Skeletal muscle cell (primary cell): ENCODE measurements around the gene ACCSL.

Experiments
- DNase-seq: peaks from one replicate; pipeline ENCODE4 v3.0.0-alpha.2; 2010; ENCODE audit warnings: low read depth
- H3K4me3 ChIP-seq: 2 replicates; pipeline ENCODE4 v1.5.1; 2011; ENCODE audit warnings: low read depth, mild to moderate bottlenecking, control low read depth, low read length, moderate library complexity

ACCSL gene

DNA sequence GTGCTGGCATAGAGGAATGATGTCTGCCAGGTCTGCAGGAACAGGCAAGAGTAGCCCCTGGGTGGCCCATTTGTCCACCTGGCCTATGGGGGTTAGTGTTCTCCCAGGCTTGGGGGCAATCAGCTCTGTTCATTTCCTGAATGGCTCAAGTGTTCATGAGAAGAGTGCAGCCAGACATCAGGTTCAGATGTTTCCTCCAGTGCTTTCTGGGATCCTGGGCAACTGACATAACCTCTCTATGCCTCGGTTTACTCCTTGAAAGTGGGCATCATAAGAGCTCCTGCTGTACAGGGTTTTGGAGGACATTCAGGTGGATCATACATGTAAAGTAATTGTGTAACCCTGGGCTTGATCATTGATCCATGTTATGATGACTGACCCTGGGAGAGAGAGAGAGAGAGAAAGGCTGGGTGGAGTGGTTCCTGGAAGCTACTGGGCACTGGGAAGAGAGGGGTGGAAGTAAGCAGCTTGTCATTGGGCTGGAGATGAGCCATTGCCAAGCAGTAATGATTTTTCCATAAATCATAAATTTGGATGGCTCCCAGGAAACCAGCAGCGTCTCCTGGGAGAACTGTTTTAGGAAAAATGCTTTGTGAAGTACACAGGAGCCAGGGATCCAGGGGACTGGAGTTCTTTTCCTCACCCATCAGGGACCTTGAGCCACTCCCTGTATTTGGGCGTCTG lies 30.2 kb upstream of the ACCSL start:
- H3K4me3 ChIP-seq = no peak overlapping the region
- no peak for DNase-seq

GRCh38 chr11:44018127-44018521 lies 29.7 kb upstream of the ACCSL start:
- DNase-seq = no peak
- no peak overlapping the region for H3K4me3 ChIP-seq

DNA sequence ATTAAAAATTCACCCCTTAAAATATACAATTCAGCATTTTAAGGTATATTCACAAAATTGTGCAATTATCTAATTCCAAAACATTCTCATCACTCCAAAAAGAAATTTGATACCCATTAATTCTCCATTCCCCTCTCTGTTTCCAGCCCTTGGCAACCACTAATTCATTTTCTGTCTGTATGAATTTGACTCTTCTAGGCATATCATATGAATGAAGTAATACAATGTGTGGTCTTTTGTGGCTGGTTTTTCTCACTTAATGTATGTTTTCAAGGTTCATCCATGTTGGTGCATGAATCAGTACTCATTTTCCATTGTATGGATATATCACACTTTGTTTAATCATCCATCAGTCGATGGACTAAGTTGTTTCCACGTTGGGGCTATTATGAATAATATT lies 29.0 kb upstream of the ACCSL start:
- no peak for DNase-seq
- H3K4me3 ChIP-seq = no peak overlapping the region

- no peak for DNase-seq
- no peak overlapping the region for H3K4me3 ChIP-seq
Measured at GRCh38 chr11:44024977-44025376, 22.8 kb upstream of the ACCSL start.

- DNase-seq = no peak
- no peak overlapping the region for H3K4me3 ChIP-seq
Measured at GRCh38 chr11:44025727-44026126, 22.1 kb upstream of the ACCSL start.

DNA sequence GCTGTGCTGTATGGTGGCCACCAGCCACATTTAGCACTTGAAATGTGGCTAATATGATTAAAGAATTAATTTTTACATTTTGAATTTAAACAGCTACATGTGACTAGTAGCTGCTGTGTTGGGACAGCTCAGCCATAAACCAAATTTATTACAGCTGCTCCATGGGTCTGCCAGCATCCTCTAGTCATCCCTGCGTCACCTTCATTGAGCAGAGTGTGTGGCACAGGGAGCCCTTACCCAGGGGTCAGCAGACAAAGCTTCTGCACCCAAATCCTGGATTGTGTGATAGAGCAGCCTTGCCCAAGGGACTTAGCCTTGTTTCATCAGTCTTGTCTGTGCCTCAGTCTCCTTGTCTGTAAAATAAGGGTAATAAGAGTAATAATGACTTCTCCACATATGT lies 19.4 kb upstream of the ACCSL start:
- no peak for DNase-seq
- no peak overlapping the region for H3K4me3 ChIP-seq

GRCh38 chr11:44028816-44029506 lies 18.8 kb upstream of the ACCSL start:
- no peak overlapping the region for H3K4me3 ChIP-seq
- no peak for DNase-seq

DNA sequence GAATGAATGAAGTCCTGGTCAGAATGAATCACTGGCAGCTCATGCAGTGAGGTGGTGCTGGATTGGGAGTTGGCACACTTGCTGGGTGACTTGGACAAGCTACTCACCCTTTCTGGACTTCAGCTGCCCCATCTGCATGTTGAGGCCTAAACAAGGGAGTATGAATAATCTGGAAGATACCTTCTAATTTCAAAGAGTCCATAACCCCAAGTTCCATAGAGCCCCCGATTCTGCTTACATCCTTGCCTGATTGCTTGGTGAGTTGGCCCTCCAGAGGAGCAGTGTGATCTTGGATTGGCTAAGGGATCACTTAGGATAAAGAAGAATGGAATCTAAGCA lies 18.3 kb upstream of the ACCSL start:
- DNase-seq = no peak
- no peak overlapping the region for H3K4me3 ChIP-seq

- DNase-seq = peak; percentile 31
- H3K4me3 ChIP-seq = no peak overlapping the region
Measured at GRCh38 chr11:44029977-44030911, 17.5 kb upstream of the ACCSL start.

DNA sequence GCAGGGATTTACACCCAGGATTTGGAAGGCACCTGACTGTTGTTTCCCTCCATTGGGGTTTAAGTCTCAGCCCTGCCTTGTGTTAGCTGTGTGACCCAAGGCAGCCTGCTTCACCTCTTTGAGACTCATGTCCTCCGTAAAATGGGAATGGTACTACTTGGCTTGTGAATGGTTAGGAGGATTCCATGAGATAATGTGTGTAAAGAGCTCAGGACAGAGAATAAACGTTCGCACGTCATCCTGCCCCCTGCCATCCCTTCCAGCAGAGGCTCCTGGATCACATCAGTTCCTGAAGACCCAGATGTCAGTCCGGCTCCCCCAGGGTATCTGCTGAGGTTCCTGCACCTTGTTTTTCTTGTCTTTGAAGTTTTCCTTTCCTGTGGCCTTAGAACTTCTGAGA lies 16.8 kb upstream of the ACCSL start:
- H3K4me3 ChIP-seq = no peak overlapping the region
- DNase-seq = no peak

DNA sequence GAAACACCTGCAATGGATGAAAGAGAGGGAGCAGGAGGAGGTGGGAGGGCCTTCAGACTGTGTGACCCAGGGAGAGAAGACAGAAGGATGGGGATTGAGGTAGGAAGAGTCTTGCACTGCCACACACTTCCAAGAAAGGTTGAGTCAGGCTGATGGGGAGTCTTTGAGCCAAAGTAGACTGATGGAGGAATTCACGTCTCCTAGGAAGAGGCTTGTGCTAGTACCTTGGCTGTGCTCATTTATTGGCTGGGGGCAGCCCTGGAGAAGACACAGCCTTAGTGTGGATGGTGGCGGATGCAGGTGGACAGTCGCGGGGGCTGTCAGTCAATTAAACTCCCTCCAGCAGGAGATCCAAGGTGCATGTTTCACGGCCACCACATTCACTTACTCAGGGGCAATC lies 16.2 kb upstream of the ACCSL start:
- DNase-seq = no peak
- no peak overlapping the region for H3K4me3 ChIP-seq

- no peak overlapping the region for H3K4me3 ChIP-seq
- DNase-seq = peak; percentile 45
Measured at GRCh38 chr11:44032299-44033085, 15.3 kb upstream of the ACCSL start.

DNA sequence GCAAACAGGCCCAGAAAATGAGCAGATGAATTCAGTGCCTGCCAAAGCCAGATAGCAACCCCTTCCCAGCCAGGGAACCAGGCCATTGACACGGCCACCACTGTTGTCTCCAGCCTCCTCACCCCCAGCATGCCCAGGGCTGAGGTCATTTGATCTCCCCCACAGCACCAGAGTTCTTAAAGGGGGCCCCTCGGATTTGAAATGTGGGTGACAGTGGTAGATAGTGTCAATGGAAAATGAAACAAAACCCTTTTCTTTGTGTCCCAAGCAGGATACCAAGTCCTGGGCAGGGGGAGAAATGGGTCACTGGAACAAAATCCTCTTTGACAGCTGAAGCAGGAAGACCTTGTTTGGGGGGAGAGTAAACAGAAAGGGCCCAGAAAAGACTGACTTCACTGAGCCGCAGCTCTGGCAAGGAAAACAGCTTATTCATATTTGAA lies 14.3 kb upstream of the ACCSL start:
- H3K4me3 ChIP-seq = no peak overlapping the region
- DNase-seq = no peak

DNA sequence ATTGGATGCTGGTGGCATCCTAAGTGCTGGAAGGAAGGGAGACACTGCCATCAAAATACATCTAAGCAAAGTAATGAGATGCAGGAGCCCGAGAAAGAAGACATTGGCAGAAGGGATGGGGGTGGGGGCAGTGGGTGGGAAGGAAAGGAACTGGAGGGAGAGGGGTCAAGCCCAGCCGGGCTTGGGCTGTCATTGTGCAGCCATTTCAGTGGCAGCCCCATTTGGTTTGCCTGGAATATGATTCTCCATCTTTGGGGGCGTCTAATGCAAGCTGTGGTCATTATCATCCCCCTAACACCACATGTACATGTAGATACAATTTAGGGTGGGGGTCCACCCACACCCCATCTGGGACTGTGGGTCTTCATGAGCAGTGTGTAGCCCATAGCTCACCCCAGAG lies 13.9 kb upstream of the ACCSL start:
- no peak for DNase-seq
- H3K4me3 ChIP-seq = no peak overlapping the region

DNA sequence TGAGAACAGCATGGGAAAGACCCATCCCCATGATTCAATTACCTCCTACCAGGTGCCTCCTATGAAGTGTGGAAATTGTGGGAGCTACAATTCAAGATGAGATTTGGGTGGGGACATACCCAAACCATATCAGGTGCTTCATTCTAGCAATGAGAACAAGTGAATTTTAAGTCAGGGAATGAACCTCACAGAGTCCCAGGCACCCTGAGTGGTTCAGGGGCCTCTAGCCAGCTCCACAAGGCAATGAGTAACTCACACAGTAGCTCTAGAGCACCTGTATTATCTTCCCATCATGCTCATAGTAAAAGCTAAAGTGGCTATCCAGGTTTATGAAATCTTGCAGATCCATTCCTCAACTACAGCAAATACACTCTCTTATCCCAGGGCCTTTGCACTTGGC lies 13.1 kb upstream of the ACCSL start:
- no peak overlapping the region for H3K4me3 ChIP-seq
- no peak for DNase-seq

DNA sequence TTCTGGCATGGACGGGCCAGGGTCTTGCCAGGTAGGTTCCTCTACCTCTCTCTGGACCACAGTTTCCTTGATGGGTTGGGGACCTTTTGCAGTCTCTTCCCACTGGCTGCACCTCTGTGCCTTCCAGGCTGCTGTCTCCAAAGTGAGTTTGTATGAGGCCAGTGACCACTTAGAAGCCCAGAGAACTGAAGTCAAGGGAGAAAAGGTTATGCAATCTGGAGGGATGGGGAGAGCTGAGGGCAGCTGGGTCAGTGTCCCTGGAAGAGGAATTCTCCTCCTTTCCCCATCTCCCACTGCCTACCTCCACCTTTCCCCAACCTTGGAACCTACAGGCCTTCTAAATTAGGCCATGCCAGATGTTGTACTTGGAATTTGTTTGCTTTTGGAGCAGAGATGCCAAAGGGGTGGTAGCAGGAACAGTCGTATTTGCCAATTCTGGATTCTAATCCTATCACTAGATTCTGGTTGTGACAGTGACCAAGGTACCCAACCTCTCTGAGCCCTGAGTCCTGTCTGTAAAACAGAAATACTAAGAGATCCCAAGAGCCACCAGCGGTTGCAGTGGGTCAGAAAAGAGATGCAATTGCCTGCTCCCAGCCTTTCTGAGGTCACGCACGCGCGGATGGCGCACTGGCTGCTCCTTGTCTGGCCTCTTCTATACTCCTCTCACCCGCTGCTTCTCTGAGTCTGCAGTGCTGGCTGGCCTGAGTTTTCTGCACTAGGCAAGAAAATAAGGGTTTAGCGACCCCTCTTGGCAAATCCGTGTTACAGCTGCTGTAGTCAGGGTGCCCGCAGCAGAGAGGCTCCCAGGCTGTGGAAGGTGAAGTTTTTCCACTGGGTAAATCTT lies 10.7 kb upstream of the ACCSL start:
- peak; percentile 55 for DNase-seq
- no peak overlapping the region for H3K4me3 ChIP-seq

- no peak overlapping the region for H3K4me3 ChIP-seq
- DNase-seq = no peak
Measured at GRCh38 chr11:44037658-44037998, 10.2 kb upstream of the ACCSL start.

GRCh38 chr11:44043157-44043556 lies 4.6 kb upstream of the ACCSL start:
- no peak for DNase-seq
- H3K4me3 ChIP-seq = no peak overlapping the region

GRCh38 chr11:44046182-44046581 lies 1.6 kb upstream of the ACCSL start:
- no peak for DNase-seq

More at GRCh38 chr11:44046182-44046581, 1.6 kb upstream of the ACCSL start:
- H3K4me3 ChIP-seq = no peak overlapping the region
